ENCODE results near the gene SLC36A3. TPM values are rescaled to one million over a fixed set of nuclear protein-coding genes. Genes with fewer than 3 reads are reported as not detected.

SLC36A3 gene
- total RNA-seq, 1 experiment from 2014 or later: not detected

DNA sequence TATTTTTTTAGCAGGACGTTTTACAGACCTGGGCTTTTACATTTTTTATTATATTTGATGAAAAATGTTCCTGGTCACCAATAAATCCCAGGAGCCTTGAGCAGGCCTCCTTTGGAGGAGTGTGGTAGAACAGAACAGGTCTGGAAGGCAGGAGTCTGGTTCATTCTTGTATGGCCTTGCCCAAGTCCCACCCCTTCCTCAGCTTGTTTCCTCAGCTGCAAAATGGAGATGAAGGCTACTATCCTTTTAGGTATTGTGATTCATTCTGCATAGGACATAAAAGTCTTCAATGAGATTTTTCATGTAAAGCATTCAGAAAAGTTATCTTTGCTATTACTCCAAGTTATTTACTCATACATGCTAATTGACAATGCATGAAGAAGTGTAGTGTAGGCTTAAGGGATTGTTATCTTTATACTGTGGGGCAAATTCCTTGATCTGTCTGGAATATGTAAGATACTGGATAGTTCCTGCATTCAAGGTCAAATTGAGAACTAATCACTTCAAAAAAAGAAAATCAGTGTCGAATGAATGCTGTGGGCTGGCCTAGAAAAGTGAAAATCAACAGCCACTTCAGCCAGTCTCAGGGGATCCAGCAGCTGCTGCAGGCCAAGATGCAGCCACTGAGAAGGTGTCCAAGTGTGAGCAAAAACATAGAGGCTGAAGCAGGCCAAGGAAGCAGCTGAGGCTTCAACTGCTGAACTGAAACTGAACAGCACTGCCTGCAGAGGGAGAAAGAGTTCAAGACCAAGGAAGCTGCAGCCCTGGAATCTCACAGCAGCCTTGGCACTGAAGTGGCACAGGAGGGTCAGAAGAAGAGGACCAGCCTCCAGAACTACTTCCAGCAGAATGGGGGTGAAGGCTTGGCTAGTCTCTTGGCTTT, 15.5 kb upstream of the SLC36A3 start:
- H3K27ac ChIP-seq (ENCODE audit: low read depth, low read length): no peak overlapping the region
- no peaks in the 10 kb centered on the region for H3K36me3 ChIP-seq (ENCODE audit: control insufficient read depth in 1 of 2, insufficient read depth in 2 of 2, low read length in 2 of 2)
- POLR2A ChIA-PET: no interaction called here
- H3K4me2 ChIP-seq (ENCODE audit: low read length): no peak overlapping the region
- RAD21 ChIA-PET (ENCODE audit: low non-redundant PET in 1 of 2, low total read pairs in 2 of 2, uncharacterized antibody in 2 of 2, unreplicated experiment in 2 of 2): interaction anchor here in 1 of 2 experiments (1.0 kb wide), 1 partner anchor 333 kb away, joined by 3 read pairs; no protein-coding TSS in a partner anchor
- no peaks in the 10 kb centered on the region for H3K9me2 ChIP-seq (ENCODE audit: insufficient read depth)
- no peaks in the 10 kb centered on the region for H3K27me3 ChIP-seq (ENCODE audit: insufficient read depth, low read length)
- no peaks in the 10 kb centered on the region for H4K20me1 ChIP-seq (ENCODE audit: insufficient read depth)
- no peaks in the 10 kb centered on the region for H3K4me1 ChIP-seq (ENCODE audit: control insufficient read depth in 1 of 2, insufficient read depth in 2 of 2, low read length in 2 of 2)
- no TSS peak for BruUV-seq (replicated peaks)
- CTCF ChIA-PET: interaction anchor here (0.9 to 1.4 kb wide), 4 partner anchors 38 to 422 kb away, joined by 3 to 5 read pairs (median 3); no protein-coding TSS in a partner anchor
- no peak overlapping the region for H2AFZ ChIP-seq (ENCODE audit: low read depth, low read length, poor library complexity, severe bottlenecking)
- DNase-seq (ENCODE audit: low read depth, low spot score): peak; percentile 26
- H3K4me3 ChIP-seq (replicated peaks in 1 of 2; ENCODE audit: low read depth in 1 of 2, low read length in 2 of 2): no peak overlapping the region
- intact Hi-C loops (cut with micrococcal nuclease): loop anchor here (5.0 to 10.0 kb wide), 2 partner anchors 176 to 423 kb away; no protein-coding TSS in a partner anchor
- no peaks in the 10 kb centered on the region for H3K9me3 ChIP-seq (ENCODE audit: control insufficient read depth in 1 of 2, insufficient read depth in 1 of 2, low read depth in 1 of 2, low read length in 2 of 2)
- H3K79me2 ChIP-seq (ENCODE audit: insufficient read depth, low read length): no peaks in the 10 kb centered on the region
- H3K9ac ChIP-seq (ENCODE audit: low read length): no peak overlapping the region
- peak; percentile 74 for ATAC-seq
- TF ChIP-seq POLR2AphosphoS5 (IDR thresholded peaks at IDR 0.05; ENCODE audit: low read depth, low read length) (no peak), RAD21 (IDR thresholded peaks at IDR 0.05; ENCODE audit: low read depth) (peak; percentile 56)
- TF ChIP-seq, protein P1, sequence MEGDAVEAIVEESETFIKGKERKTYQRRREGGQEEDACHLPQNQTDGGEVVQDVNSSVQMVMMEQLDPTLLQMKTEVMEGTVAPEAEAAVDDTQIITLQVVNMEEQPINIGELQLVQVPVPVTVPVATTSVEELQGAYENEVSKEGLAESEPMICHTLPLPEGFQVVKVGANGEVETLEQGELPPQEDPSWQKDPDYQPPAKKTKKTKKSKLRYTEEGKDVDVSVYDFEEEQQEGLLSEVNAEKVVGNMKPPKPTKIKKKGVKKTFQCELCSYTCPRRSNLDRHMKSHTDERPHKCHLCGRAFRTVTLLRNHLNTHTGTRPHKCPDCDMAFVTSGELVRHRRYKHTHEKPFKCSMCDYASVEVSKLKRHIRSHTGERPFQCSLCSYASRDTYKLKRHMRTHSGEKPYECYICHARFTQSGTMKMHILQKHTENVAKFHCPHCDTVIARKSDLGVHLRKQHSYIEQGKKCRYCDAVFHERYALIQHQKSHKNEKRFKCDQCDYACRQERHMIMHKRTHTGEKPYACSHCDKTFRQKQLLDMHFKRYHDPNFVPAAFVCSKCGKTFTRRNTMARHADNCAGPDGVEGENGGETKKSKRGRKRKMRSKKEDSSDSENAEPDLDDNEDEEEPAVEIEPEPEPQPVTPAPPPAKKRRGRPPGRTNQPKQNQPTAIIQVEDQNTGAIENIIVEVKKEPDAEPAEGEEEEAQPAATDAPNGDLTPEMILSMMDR (IDR thresholded peaks at IDR 0.05 in 2 of 3, conservative IDR thresholded peaks at IDR 0.05 in 1 of 3; ENCODE audit: borderline replicate concordance in 1 of 3, insufficient read depth in 1 of 3, low read depth in 2 of 3, low read length in 2 of 3): peak; percentile 18 to 36 (median 23); a peak in 2 of 6 replicates

GRCh38 chr5:151317871-151318270, 14.3 kb upstream of the SLC36A3 start:
- H3K79me2 ChIP-seq (ENCODE audit: insufficient read depth, low read length): no peaks in the 10 kb centered on the region
- H3K9me2 ChIP-seq (ENCODE audit: insufficient read depth): no peaks in the 10 kb centered on the region
- H4K20me1 ChIP-seq (ENCODE audit: insufficient read depth): no peaks in the 10 kb centered on the region
- no peak overlapping the region for H3K27ac ChIP-seq (ENCODE audit: low read depth, low read length)
- H3K4me3 ChIP-seq (replicated peaks in 1 of 2; ENCODE audit: low read depth in 1 of 2, low read length in 2 of 2): no peak overlapping the region
- H3K36me3 ChIP-seq (ENCODE audit: control insufficient read depth in 1 of 2, insufficient read depth in 2 of 2, low read length in 2 of 2): no peaks in the 10 kb centered on the region
- DNase-seq (ENCODE audit: low read depth, low spot score) (no peak), ATAC-seq (no peak)
- RAD21 ChIA-PET (ENCODE audit: low non-redundant PET in 1 of 2, low total read pairs in 2 of 2, uncharacterized antibody in 2 of 2, unreplicated experiment in 2 of 2): no interaction called here
- BruUV-seq (replicated peaks): no TSS peak
- H3K4me2 ChIP-seq (ENCODE audit: low read length): no peak overlapping the region
- H3K9me3 ChIP-seq (ENCODE audit: control insufficient read depth in 1 of 2, insufficient read depth in 1 of 2, low read depth in 1 of 2, low read length in 2 of 2): no peaks in the 10 kb centered on the region
- CTCF ChIA-PET: interaction anchor here (0.7 to 1.4 kb wide), 4 partner anchors 29 to 334 kb away, joined by 3 to 5 read pairs (median 4); partner anchors contain the start of gene SLC36A1
- H2AFZ ChIP-seq (ENCODE audit: low read depth, low read length, poor library complexity, severe bottlenecking): no peak overlapping the region
- H3K9ac ChIP-seq (ENCODE audit: low read length): no peak overlapping the region
- no peaks in the 10 kb centered on the region for H3K4me1 ChIP-seq (ENCODE audit: control insufficient read depth in 1 of 2, insufficient read depth in 2 of 2, low read length in 2 of 2)
- POLR2A ChIA-PET: no interaction called here
- intact Hi-C loops (cut with micrococcal nuclease): loop anchor here (5.0 to 10.0 kb wide), 2 partner anchors 177 to 424 kb away; no protein-coding TSS in a partner anchor
- no peaks in the 10 kb centered on the region for H3K27me3 ChIP-seq (ENCODE audit: insufficient read depth, low read length)
- no peak for TF ChIP-seq ZFX (IDR thresholded peaks at IDR 0.05)
- TF ChIP-seq ZBTB33 (IDR thresholded peaks at IDR 0.05; ENCODE audit: extremely low read depth, insufficient replicate concordance, low read length): no peak
- TF ChIP-seq SRF (IDR thresholded peaks at IDR 0.05; ENCODE audit: low read depth): no peak
- no peak for TF ChIP-seq EGR1 (IDR thresholded peaks at IDR 0.05; ENCODE audit: low read depth)
- no peak for TF ChIP-seq SP1 (IDR thresholded peaks at IDR 0.05; ENCODE audit: low read depth)
- TF ChIP-seq, protein P2, sequence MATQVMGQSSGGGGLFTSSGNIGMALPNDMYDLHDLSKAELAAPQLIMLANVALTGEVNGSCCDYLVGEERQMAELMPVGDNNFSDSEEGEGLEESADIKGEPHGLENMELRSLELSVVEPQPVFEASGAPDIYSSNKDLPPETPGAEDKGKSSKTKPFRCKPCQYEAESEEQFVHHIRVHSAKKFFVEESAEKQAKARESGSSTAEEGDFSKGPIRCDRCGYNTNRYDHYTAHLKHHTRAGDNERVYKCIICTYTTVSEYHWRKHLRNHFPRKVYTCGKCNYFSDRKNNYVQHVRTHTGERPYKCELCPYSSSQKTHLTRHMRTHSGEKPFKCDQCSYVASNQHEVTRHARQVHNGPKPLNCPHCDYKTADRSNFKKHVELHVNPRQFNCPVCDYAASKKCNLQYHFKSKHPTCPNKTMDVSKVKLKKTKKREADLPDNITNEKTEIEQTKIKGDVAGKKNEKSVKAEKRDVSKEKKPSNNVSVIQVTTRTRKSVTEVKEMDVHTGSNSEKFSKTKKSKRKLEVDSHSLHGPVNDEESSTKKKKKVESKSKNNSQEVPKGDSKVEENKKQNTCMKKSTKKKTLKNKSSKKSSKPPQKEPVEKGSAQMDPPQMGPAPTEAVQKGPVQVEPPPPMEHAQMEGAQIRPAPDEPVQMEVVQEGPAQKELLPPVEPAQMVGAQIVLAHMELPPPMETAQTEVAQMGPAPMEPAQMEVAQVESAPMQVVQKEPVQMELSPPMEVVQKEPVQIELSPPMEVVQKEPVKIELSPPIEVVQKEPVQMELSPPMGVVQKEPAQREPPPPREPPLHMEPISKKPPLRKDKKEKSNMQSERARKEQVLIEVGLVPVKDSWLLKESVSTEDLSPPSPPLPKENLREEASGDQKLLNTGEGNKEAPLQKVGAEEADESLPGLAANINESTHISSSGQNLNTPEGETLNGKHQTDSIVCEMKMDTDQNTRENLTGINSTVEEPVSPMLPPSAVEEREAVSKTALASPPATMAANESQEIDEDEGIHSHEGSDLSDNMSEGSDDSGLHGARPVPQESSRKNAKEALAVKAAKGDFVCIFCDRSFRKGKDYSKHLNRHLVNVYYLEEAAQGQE (IDR thresholded peaks at IDR 0.05; ENCODE audit: low read depth): no peak
- TF ChIP-seq EZH2phosphoT487 (IDR thresholded peaks at IDR 0.05; ENCODE audit: borderline replicate concordance): no peak
